Hepatocyte (in vitro differentiated cells): ENCODE results near the gene FRRS1. TPM values are rescaled to one million over a fixed set of nuclear protein-coding genes. Genes with fewer than 3 reads are reported as not detected.
"Not testable (repeated sequence)": the region's sequence is repeated elsewhere in the genome, so short reads cannot be mapped to it uniquely, and the experiment has no call there.

Source experiments
- DNase-seq: peaks from one replicate; pipeline ENCODE4 v3.0.0-alpha.2; 2016; ENCODE audit warnings: low spot score
- H2AFZ ChIP-seq: fragments of 200-600 bp; sonication (generic); 2 replicates; pipeline ENCODE4 v1.6.0; 2016; ENCODE audit warnings: antibody characterized with exemption, mild to moderate bottlenecking
- H3K27ac ChIP-seq: fragments of 200-600 bp; sonication (generic); 2 replicates; pipeline ENCODE4 v1.5.1; 2016; ENCODE audit warnings: mild to moderate bottlenecking
- H3K27me3 ChIP-seq: fragments of 200-600 bp; sonication (generic); 2 replicates; pipeline ENCODE4 v1.6.1; 2016
- H3K36me3 ChIP-seq: fragments of 200-600 bp; sonication (generic); replicated peaks from 2 replicates; pipeline ENCODE4 v1.5.1; 2016; ENCODE audit warnings: low read depth; ENCODE audit not compliant: insufficient read depth
- H3K4me1 ChIP-seq: fragments of 200-600 bp; sonication (generic); 2 replicates; pipeline ENCODE4 v1.5.1; 2016; ENCODE audit warnings: mild to moderate bottlenecking, moderate library complexity; ENCODE audit not compliant: insufficient read depth
- H3K4me2 ChIP-seq: fragments of 200-600 bp; sonication (generic); 2 replicates; pipeline ENCODE4 v1.6.0; 2016
- H3K4me3 ChIP-seq: fragments of 200-600 bp; sonication (generic); 2 replicates; pipeline ENCODE4 v1.5.1; 2016; ENCODE audit warnings: mild to moderate bottlenecking
- H3K79me2 ChIP-seq: fragments of 200-600 bp; sonication (generic); 2 replicates; pipeline ENCODE4 v1.6.0; 2017; ENCODE audit warnings: mild to moderate bottlenecking
- H3K9me2 ChIP-seq: fragments of 200-600 bp; sonication (generic); replicated peaks from 2 replicates; pipeline ENCODE4 v1.6.0; 2017; ENCODE audit warnings: mild to moderate bottlenecking; ENCODE audit not compliant: insufficient read depth
- H3K9me3 ChIP-seq: fragments of 200-600 bp; sonication (generic); 2 replicates; pipeline ENCODE4 v1.5.1; 2016; ENCODE audit warnings: low read depth, mild to moderate bottlenecking
- H4K20me1 ChIP-seq: fragments of 200-600 bp; sonication (generic); 2 replicates; pipeline ENCODE4 v1.6.0; 2016; ENCODE audit warnings: mild to moderate bottlenecking; ENCODE audit not compliant: insufficient read depth, poor library complexity, severe bottlenecking
- CTCF ChIP-seq: fragments of 200-600 bp; sonication (generic); IDR thresholded peaks from 2 replicates; pipeline ENCODE4 v1.5.1; 2016; ENCODE audit warnings: antibody characterized with exemption, mild to moderate bottlenecking; ENCODE audit not compliant: poor library complexity
- EZH2 ChIP-seq: fragments of 200-600 bp; sonication (generic); IDR thresholded peaks from 2 replicates; pipeline ENCODE4 v1.6.1; 2016; ENCODE audit warnings: antibody characterized with exemption, mild to moderate bottlenecking, borderline replicate concordance
- EZH2phosphoT487 ChIP-seq: fragments of 200-600 bp; sonication (generic); IDR thresholded peaks from one replicate; pipeline ENCODE4 v1.6.1; 2018; ENCODE audit warnings: antibody characterized with exemption, mild to moderate bottlenecking, low read depth, moderate library complexity; ENCODE audit not compliant: unreplicated experiment, severe bottlenecking
- WGBS: methylation state at CpG from one replicate; pipeline ENCODE4 v1.1.6; 2016; ENCODE audit warnings: low lambda C conversion rate; ENCODE audit errors: missing lambda C conversion rate; 5-methylcytosine and 5-hydroxymethylcytosine counted together
- polyA plus RNA-seq: library from polyadenylated mRNA; unstranded; fragments of >200 nt; fragmentation: Nextera tagmentation; extraction: Ambion mirVana; gene quantifications from 2 replicates; pipeline ENCODE4 v1.2.1, GENCODE V29; 2016
- total RNA-seq: library from RNA; depleted of rRNA; stranded (reverse); fragments of >200 nt; gene quantifications from 2 replicates; pipeline ENCODE4 v1.2.3, GENCODE V29; 2014

The FRRS1 gene
- total and polyA plus RNA-seq, 2 experiments from 2014 or later: 1.5 to 26.8 TPM

- H3K4me2 ChIP-seq: peak overlapping the region; percentile 50
- TF ChIP-seq EZH2 (no peak), EZH2phosphoT487 (no peak), CTCF (no peak)
- no peaks in the 10 kb centered on the region for H3K9me3 ChIP-seq
- H3K9me2 ChIP-seq: no peaks in the 10 kb centered on the region
- no peak for DNase-seq
- 59% methylated on average over 4 of the region's 4 CpGs for WGBS
- peaks cover 5% of the 10 kb centered on the region for H3K4me1 ChIP-seq
- H3K27ac ChIP-seq: peak overlapping the region; percentile 87
- H3K27me3 ChIP-seq: no peaks in the 10 kb centered on the region
- no peaks in the 10 kb centered on the region for H3K36me3 ChIP-seq
- H3K79me2 ChIP-seq: peaks cover 23% of the 10 kb centered on the region
- no peaks in the 10 kb centered on the region for H4K20me1 ChIP-seq
- no peak overlapping the region for H2AFZ ChIP-seq
- H3K4me3 ChIP-seq: no peak overlapping the region
Observed at GRCh38 chr1:99759518-99760160, 6.8 kb downstream of the FRRS1 start.

GRCh38 chr1:99758686-99759517 is 7.5 kb downstream of the FRRS1 start:
- DNase-seq, H2AFZ ChIP-seq, H3K9me3 ChIP-seq, H3K4me3 ChIP-seq, H3K9me2 ChIP-seq, H3K27me3 ChIP-seq, H3K4me1 ChIP-seq, H4K20me1 ChIP-seq, H3K36me3 ChIP-seq: not testable (repeated sequence)
- peaks cover 20% of the 10 kb centered on the region for H3K79me2 ChIP-seq
- H3K27ac ChIP-seq: peak overlapping the region; percentile 87
- 74% methylated on average over 8 of the region's 8 CpGs for WGBS
- H3K4me2 ChIP-seq: peak overlapping the region; percentile 50

GRCh38 chr1:99758073-99758511 is 8.3 kb downstream of the FRRS1 start:
- H3K9me2 ChIP-seq: no peaks in the 10 kb centered on the region
- H3K79me2 ChIP-seq: peaks cover 19% of the 10 kb centered on the region
- peak overlapping the region; percentile 28 for H3K4me2 ChIP-seq
- no peak for DNase-seq
- no peaks in the 10 kb centered on the region for H4K20me1 ChIP-seq
- peak overlapping the region; percentile 33 for H3K27ac ChIP-seq
- H3K27me3 ChIP-seq: no peaks in the 10 kb centered on the region
- H3K36me3 ChIP-seq: no peaks in the 10 kb centered on the region
- WGBS: 8% methylated on average over 1 of the region's 1 CpG
- no peak overlapping the region for H2AFZ ChIP-seq
- TF ChIP-seq EZH2phosphoT487 (no peak), CTCF (no peak), EZH2 (no peak)
- no peak overlapping the region for H3K4me3 ChIP-seq
- H3K9me3 ChIP-seq: no peaks in the 10 kb centered on the region
- peaks cover 5% of the 10 kb centered on the region for H3K4me1 ChIP-seq

- TF ChIP-seq EZH2phosphoT487 (no peak), EZH2 (no peak), CTCF (no peak)
- H2AFZ ChIP-seq: no peak overlapping the region
- no peaks in the 10 kb centered on the region for H3K27me3 ChIP-seq
- no peak overlapping the region for H3K4me3 ChIP-seq
- no peaks in the 10 kb centered on the region for H4K20me1 ChIP-seq
- H3K4me1 ChIP-seq: peaks cover 5% of the 10 kb centered on the region
- H3K9me3 ChIP-seq: no peaks in the 10 kb centered on the region
- H3K27ac ChIP-seq: no peak overlapping the region
- H3K36me3 ChIP-seq: no peaks in the 10 kb centered on the region
- no peak overlapping the region for H3K4me2 ChIP-seq
- H3K79me2 ChIP-seq: peaks cover 15% of the 10 kb centered on the region
- no peak for DNase-seq
- no peaks in the 10 kb centered on the region for H3K9me2 ChIP-seq
- WGBS: 91% methylated on average over 3 of the region's 3 CpGs
Observed at GRCh38 chr1:99756598-99756997, 9.8 kb downstream of the FRRS1 start.
